Tongue (tissue), 2 donors: ENCODE results near the gene SP3. TPM values are rescaled to one million over a fixed set of nuclear protein-coding genes. Genes with fewer than 3 reads are reported as not detected.

Experiments used
- DNase-seq: peaks from one replicate; pipeline ENCODE4 v3.0.0-alpha.2; 2015
- total RNA-seq: library from RNA; depleted of rRNA; stranded (reverse); fragments of >200 nt; gene quantifications from one replicate; pipeline ENCODE4 v1.2.3, GENCODE V29; 2014

Gene SP3
- 203 TPM for total RNA-seq

- peak; percentile 99 for DNase-seq
Measured at GRCh38 chr2:173965372-173966025, at the start of gene SP3. Gene SP3 (minus strand): TSS chr2:173965373. CDS start chr2:173965171, 202 bp downstream.

DNA sequence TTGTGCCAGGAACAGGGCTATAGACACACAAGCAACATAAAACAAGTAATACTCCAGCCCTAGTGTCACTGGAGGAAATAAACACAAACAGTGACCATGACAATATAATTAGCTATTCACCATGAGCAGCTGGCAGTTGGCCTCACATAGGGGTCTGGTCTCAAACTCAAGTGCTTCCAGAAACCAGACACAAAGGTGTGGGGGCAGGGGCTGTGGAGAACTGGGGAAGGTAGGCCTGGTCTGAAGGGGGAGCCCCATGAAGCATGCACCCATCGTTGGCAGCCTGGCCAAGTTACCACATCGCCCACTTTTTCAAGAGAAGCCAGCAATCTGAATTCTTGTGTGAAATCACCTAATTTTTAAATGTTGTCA, 49.5 kb upstream of the SP3 start:
- peak; percentile 84 for DNase-seq

- no peak for DNase-seq
Measured at GRCh38 chr2:174014011-174014698, 49.0 kb upstream of the SP3 start.

- DNase-seq, result peak; percentile 43
Measured at GRCh38 chr2:174013315-174013751, 48.2 kb upstream of the SP3 start.

DNA sequence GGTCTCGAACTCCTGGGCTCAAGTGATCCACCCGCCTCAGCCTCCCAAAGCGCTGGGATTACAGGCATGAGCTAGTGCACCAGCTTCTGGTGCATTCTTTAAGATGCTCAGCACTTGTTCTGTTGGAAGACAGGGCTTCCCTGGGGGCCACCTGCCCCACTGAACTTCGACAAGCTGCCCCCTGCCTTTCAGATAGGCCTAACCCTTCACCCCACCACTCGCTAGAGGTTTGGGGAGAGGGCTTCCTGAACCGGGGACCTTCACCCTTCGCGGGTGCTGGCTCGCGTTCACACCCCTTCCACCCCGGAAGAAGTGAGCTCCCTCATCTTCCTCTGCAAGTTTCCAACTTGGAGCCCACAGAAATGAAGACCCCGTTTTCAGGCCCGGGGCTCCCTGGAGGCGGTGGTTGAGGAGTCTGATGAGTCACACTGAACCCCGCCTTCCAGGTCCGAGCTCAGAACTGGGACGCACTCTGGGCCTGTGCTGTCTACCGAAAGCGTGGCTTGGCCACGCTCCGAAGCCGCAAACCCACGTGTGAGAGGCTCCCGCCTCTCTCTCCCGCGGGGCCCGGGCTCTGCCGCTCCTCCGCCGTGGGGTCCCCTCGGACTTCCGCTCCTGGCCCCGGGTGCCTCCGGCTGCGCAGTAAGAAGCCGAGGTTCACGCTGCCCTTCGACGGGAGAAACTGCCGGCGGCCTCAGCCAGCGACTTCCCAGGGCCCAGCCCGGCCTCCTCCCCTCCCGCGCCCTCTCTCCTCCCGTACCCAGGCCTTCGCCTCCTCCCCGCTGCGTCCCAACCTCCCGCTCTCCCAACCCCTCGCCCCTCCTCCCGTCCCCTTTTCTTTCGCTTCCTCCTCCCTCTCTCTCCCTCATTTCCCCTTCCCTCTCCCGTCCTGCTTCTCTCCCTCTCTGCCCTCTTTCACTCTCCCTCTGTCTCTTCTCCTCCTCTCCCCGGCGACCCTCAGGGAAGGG, 47.5 kb upstream of the SP3 start:
- DNase-seq, result peak; percentile 86

GRCh38 chr2:174011796-174012195, 46.6 kb upstream of the SP3 start:
- no peak for DNase-seq

DNA sequence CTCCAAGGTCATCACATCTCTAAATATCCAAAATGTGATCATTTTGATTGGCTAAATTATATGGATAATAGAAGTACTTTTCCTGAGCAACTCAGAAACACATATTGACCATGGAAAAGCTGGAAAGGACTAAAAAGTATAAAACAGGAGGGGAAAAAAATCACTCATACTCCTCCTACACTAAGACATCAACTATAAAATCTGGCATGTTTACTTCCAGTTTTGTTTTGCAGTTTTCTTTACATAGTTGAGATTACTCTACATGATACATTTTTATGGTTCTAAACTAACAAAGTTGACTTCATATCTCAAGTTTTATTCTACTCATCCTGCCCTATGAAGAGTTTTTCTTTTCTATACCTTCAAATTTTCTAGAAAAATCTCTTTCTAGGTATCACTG, 46.0 kb upstream of the SP3 start:
- no peak for DNase-seq

DNA sequence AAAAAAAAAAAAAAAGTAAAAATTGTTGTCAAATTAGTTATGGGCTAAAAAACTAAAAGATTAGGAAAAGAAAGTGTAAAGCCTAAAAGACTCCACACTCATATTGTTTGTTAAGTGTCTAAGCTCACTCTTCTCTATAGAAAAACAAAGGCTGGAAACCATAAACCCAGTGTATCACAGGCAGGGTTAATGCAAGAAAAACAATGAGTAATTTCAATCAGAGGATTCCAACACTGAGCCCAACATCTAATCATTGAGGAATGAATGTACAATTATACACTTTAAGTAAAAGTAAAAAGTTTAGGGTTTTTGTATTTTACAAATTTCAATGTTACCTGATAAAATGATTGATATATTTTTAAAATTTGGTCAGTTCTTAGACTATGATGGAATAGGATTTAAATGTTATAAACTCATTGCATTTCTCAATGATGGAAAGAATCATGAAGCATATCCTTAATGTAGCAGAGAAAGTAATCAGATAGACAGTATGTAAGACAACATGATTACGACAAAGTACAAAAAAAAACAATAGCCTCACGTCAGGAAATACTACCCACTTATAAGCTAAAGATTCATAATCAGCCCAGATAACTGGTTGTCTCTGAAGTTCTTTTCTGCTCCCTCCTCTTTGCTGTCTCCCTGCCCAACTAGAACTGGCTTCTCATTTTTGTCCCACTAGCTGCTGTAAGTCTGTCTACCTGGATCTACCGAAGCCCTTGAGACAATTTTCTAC, 44.5 kb upstream of the SP3 start:
- DNase-seq, result no peak

GRCh38 chr2:174008720-174009119, 43.5 kb upstream of the SP3 start:
- no peak for DNase-seq

DNA sequence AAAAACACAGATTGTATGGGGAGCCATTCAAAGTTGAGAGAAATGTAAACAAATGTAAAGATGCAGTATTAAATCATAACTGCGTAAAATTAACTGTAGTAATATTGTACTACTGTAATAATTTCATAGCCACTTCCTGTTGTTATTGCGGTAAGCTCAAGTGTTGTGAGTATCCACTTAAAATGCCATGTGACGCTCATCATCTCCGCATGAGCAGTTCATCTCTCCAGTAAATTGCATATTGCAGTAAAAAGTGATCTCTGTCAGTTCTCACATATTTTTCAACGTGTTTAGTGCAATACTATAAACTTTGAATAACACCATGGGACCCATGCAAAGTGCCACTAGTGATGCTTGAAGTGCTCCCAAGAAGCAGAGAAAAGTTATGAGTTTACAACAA, 41.8 kb upstream of the SP3 start:
- DNase-seq, result no peak

GRCh38 chr2:174005801-174006419, 40.7 kb upstream of the SP3 start:
- DNase-seq, result no peak

GRCh38 chr2:174004905-174005605, 39.9 kb upstream of the SP3 start:
- DNase-seq, result peak; percentile 59

DNA sequence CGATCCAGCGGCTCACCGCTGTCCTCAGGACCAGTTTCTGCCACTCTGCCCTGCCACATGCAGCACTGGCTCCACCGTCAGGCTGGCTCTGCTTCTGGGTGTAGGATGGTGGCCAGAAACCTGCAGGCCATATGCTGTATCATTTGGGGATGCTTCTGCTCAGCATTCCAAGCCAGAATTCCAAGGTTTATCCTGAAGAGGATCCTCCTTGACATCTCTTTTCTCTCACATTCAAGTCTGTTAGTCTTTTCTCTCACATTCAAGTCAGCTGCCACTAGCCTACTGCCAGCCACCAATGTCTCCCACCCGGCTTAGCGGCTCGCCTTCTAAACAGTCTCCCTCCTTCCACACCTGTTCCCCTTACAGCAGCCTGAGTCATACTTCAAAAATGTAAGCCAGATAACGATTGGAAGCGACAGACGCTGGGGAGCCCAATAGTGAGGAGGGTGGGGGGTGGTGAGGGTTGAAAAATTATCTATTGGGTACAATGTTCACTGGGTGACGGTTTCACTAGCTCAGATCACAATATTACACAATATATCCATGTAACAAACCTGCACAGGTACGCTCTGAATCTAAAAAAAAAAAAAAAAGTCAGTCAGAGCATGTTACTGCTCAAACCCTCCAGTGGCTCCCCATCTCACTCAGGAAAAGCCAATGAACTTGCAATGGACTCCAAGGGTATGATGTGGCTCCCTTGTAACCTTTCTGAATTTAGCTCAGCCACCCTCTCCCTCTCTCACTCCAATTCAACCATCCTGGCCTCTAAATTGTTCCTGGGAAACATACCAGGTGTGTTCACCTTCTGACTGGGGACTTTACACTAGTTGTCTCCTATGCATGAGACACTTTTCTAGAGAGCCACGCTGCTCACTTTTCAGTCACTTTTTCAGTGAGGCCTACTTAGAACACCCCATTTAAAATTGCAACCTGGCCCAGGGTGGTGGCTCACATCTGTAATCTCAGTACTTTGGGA, 38.8 kb upstream of the SP3 start:
- DNase-seq, result peak; percentile 62

DNA sequence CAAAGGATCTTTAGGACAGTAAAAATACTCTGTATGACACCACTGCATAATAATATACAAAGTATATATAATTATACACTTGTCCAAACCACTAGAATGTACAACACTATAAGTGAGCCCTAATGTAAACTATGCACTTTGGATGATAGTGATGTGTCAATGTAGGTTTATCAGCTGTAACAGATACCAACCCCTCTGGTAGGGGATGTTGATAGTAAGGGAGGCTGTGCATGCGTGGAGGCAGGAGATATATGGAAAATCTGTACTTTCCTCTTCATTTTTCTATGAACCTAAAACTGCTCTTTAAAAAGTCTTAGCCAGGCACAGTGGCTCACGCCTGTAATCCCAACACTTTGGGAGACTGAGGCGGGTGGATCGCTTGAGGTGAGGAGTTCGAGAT, 37.5 kb upstream of the SP3 start:
- no peak for DNase-seq

DNA sequence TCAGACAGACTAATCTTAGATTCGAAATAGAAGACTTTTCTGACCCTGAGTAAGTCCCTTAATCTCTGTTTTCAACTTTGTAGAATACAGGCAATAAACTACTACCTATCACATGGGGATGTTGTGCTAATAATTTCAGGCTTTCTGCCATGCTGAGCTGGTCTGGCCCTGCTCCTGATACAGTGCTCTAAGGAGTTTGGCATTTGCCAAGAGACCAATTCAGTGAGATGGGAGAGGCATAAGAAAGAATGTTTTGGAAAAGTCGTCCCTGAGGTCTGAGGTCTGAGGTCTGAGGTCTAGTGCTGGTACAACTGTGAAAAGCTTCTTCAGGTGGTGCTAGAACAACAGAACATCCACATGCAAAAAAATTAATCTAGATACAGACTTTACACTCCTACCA, 35.9 kb upstream of the SP3 start:
- DNase-seq, result no peak

DNA sequence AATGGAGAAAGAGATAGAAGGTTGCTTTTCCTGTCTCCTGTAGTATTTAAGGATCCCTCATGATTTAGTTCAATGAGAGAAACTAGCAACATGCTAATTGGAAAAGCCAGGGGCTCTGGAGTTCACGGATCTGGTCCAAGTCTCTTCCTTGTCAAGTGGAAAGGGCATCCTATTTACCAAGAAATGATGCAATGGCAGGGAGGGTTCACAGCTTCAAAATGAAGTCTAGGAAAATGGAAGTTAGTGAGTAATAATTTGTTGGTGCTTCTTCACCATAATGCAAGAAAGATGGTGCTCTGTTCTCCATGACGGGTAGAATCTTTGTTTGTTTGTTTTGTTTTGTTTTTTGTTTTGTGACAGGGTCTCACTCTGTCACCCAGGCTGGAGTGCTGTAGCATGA, 34.6 kb upstream of the SP3 start:
- DNase-seq, result no peak

- DNase-seq, result no peak
Measured at GRCh38 chr2:173999272-173999671, 34.1 kb upstream of the SP3 start.

DNA sequence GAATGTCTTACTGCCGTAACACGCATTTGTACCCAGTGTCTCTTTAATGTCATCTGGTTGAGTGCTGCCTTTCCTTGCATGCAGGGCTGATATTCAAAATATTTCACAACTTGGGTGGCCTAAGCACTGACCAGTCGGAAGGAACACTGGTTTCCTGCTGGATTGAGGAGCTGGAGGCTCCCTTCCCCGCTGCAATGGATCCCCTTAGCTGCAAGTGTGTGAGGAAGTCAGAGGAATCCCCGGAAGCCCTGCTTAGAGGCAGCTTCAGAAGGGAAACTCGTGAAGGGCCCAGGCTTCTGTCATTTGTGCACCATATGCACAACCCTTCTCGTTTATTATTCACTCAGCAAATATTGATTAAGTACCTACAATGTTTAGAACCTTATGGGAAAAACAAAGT, 33.2 kb upstream of the SP3 start:
- DNase-seq, result no peak

DNA sequence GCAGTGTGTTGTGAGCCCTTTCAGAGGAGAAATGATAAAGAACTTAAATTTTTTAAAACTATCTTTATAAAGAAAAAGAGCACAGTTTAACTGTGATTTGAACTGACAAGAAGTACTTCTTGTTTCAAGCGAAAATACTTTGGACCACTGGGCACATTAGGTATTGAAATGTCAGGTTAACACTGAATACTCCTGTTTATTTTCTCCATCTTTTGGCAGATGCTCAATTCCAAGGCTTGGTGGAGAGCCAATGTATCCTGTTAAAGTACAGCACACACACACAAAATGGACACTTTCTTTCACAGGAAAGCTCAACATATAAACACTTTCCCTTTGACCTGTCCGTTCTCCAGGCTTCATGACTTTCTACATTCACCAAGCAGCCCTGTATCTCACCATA, 32.6 kb upstream of the SP3 start:
- DNase-seq, result peak; percentile 71

- peak; percentile 79 for DNase-seq
Measured at GRCh38 chr2:173997269-173997668, 32.1 kb upstream of the SP3 start.
